SK-N-SH (cell line): ENCODE measurements around the gene P2RY13. TPM values are rescaled to one million over a fixed set of nuclear protein-coding genes. Genes with fewer than 3 reads are reported as not detected.

Source experiments
- CTCF ChIA-PET: fragments of 300-600, 350-600 bp; formaldehyde crosslinking; extraction: SDS; loops from one replicate; lab custom pipeline; 2021; lab: Yijun Ruan, JAX
- POLR2A ChIA-PET: fragments of 350-600 bp; sonication (Branson Sonifier 250); formaldehyde crosslinking; extraction: SDS; loops from one replicate; lab custom pipeline; 2020; ENCODE audit warnings: antibody characterized with exemption, inconsistent platforms; lab: Yijun Ruan, JAX
- DNase-seq: peaks from one replicate; pipeline ENCODE4 v3.0.0; 2012
- H2AFZ ChIP-seq: fragments of 200-600 bp; sonication (generic); 2 replicates; pipeline ENCODE4 v1.8.1; 2016; ENCODE audit warnings: antibody characterized with exemption, mild to moderate bottlenecking, low read depth
- H3F3A ChIP-seq: fragments of 200-600 bp; sonication (generic); replicated peaks from 2 replicates; pipeline ENCODE3; 2016; ENCODE audit warnings: antibody characterized with exemption, mild to moderate bottlenecking; ENCODE audit not compliant: insufficient read depth
- H3K27ac ChIP-seq, 2 experiments: fragments of 200-500 bp in 1 of 2; fragments of 200-600 bp in 1 of 2; sonication (Bioruptor generic) in 1 of 2; sonication (generic), shearing (Covaris generic) in 1 of 2; 2 replicates each; pipeline versions ENCODE4 v1.5.1 to v1.6.1; 2014 to 2016; ENCODE audit warnings: low read depth in 2 of 2, inconsistent platforms in 1 of 2, low read length in 1 of 2, mild to moderate bottlenecking in 1 of 2, mixed read lengths in 1 of 2
- H3K27me3 ChIP-seq: fragments of 200-600 bp; sonication (generic), shearing (Covaris generic); 2 replicates; pipeline ENCODE4 v1.6.1; 2016; ENCODE audit warnings: mixed run types; ENCODE audit not compliant: insufficient read depth
- H3K36me3 ChIP-seq, 2 experiments: fragments of 200-500 bp in 1 of 2; fragments of 200-600 bp in 1 of 2; sonication (Bioruptor generic) in 1 of 2; sonication (generic) in 1 of 2; replicated peaks in 1 of 2; 2 replicates each; pipeline versions ENCODE3 to v1.5.1; 2014 to 2016; ENCODE audit warnings: low read length in 1 of 2, mild to moderate bottlenecking in 1 of 2; ENCODE audit not compliant: insufficient read depth in 2 of 2, control insufficient read depth in 1 of 2
- H3K4me1 ChIP-seq, 2 experiments: fragments of 200-500 bp in 1 of 2; fragments of 200-600 bp in 1 of 2; sonication (Bioruptor generic) in 1 of 2; sonication (generic), shearing (Covaris generic) in 1 of 2; 2 replicates each; pipeline versions ENCODE4 v1.5.1 to v1.6.1; 2014 to 2016; ENCODE audit warnings: low read depth in 1 of 2, low read length in 1 of 2, mixed run types in 1 of 2; ENCODE audit not compliant: insufficient read depth in 2 of 2, control insufficient read depth in 1 of 2
- H3K4me2 ChIP-seq: fragments of 200-600 bp; sonication (generic), shearing (Covaris generic); 2 replicates; pipeline ENCODE4 v1.6.1; 2017; ENCODE audit warnings: mixed run types
- H3K4me3 ChIP-seq, 2 experiments: fragments of 200-500 bp in 1 of 2; fragments of 200-600 bp in 1 of 2; sonication (Bioruptor generic) in 1 of 2; sonication (generic), shearing (Covaris generic) in 1 of 2; 2 replicates each; pipeline versions ENCODE4 v1.5.1 to v1.8.1; 2014 to 2016; ENCODE audit warnings: low read depth in 2 of 2, inconsistent platforms in 1 of 2, low read length in 1 of 2, mild to moderate bottlenecking in 1 of 2, mixed read lengths in 1 of 2, moderate library complexity in 1 of 2
- H3K79me2 ChIP-seq: fragments of 200-600 bp; sonication (generic); 2 replicates; pipeline ENCODE4 v1.8.1; 2017; ENCODE audit warnings: mild to moderate bottlenecking; ENCODE audit not compliant: insufficient read depth
- H3K9ac ChIP-seq: fragments of 200-600 bp; sonication (generic); 2 replicates; pipeline ENCODE4 v1.6.1; 2017; ENCODE audit warnings: mixed run types
- H3K9me2 ChIP-seq: fragments of 200-600 bp; sonication (generic); 2 replicates; pipeline ENCODE4 v1.6.1; 2017; ENCODE audit warnings: mixed run types
- H3K9me3 ChIP-seq: fragments of 200-600 bp; sonication (generic); 2 replicates; pipeline ENCODE4 v1.6.1; 2017; ENCODE audit warnings: mixed run types, mild to moderate bottlenecking, moderate library complexity
- H4K20me1 ChIP-seq: fragments of 200-600 bp; sonication (generic); 2 replicates; pipeline ENCODE4 v1.6.1; 2017; ENCODE audit warnings: mild to moderate bottlenecking, mixed run types; ENCODE audit not compliant: insufficient read depth
- EP300 ChIP-seq, 2 experiments: IDR thresholded peaks; 2 replicates each; pipeline versions ENCODE4 v1.4.0 to v1.6.1; 2012; ENCODE audit warnings: borderline replicate concordance in 1 of 2, low read depth in 1 of 2, low read length in 1 of 2
- FOSL2 ChIP-seq: IDR thresholded peaks from 2 replicates; pipeline ENCODE4 v1.4.0; 2012; ENCODE audit warnings: low read depth, mild to moderate bottlenecking, moderate library complexity, borderline replicate concordance
- GABPA ChIP-seq: IDR thresholded peaks from 2 replicates; pipeline ENCODE4 v1.4.0; 2012; ENCODE audit warnings: low read depth, mild to moderate bottlenecking
- JUND ChIP-seq: IDR thresholded peaks from 2 replicates; pipeline ENCODE4 v1.4.0; 2012
- PBX3 ChIP-seq: IDR thresholded peaks from 2 replicates; pipeline ENCODE4; 2012
- POLR2AphosphoS5 ChIP-seq: IDR thresholded peaks from 2 replicates; pipeline ENCODE4 v1.6.1; 2012; ENCODE audit warnings: low read depth, low read length
- RXRA ChIP-seq: IDR thresholded peaks from 2 replicates; pipeline ENCODE4 v1.4.0; 2012; ENCODE audit warnings: low read depth, mild to moderate bottlenecking, borderline replicate concordance
- SIN3A ChIP-seq: IDR thresholded peaks from 2 replicates; pipeline ENCODE4 v1.6.1; 2012; ENCODE audit warnings: low read depth, mild to moderate bottlenecking, low read length, moderate library complexity, borderline replicate concordance
- TAF1 ChIP-seq: IDR thresholded peaks from 2 replicates; pipeline ENCODE4 v1.6.1; 2012; ENCODE audit warnings: low read depth, mild to moderate bottlenecking, low read length, moderate library complexity, borderline replicate concordance
- TCF12 ChIP-seq: IDR thresholded peaks from 2 replicates; pipeline ENCODE4 v1.4.0; 2012
- TEAD4 ChIP-seq: IDR thresholded peaks from 2 replicates; pipeline ENCODE4 v1.4.0; 2012; ENCODE audit warnings: mild to moderate bottlenecking, borderline replicate concordance; ENCODE audit not compliant: insufficient read depth
- USF2 ChIP-seq: fragments of 150-350 bp; IDR thresholded peaks from 2 replicates; pipeline ENCODE4 v1.6.1; 2017; ENCODE audit warnings: antibody characterized with exemption, low read length, low read depth, borderline replicate concordance
- ZBTB33 ChIP-seq: IDR thresholded peaks from 2 replicates; pipeline ENCODE4 v1.4.0; 2012; ENCODE audit warnings: low read depth, borderline replicate concordance
- WGBS: methylation state at CpG from one replicate; pipeline ENCODE4 v1.1.6; 2017; ENCODE audit warnings: low lambda C conversion rate; 5-methylcytosine and 5-hydroxymethylcytosine counted together
- polyA plus RNA-seq, 3 experiments: library from polyadenylated mRNA; depleted of rRNA; stranded (reverse); fragments of >200 nt; gene quantifications; 2 replicates each; pipeline ENCODE4 v1.2.3, GENCODE V29; 2012

P2RY13 gene
- polyA plus RNA-seq, 1 of the 3 experiments (the other 2 are of a cell fraction) = not detected

GRCh38 chr3:151318991-151319390 lies 10.4 kb downstream of the P2RY13 start:
- no peaks in the 10 kb centered on the region; the same call in 1 of the 2 replicates for H3K27me3 ChIP-seq
- no peaks in the 10 kb centered on the region for H3K79me2 ChIP-seq
- DNase-seq = no peak
- TF ChIP-seq USF2 = no peak
- WGBS = 84% methylated on average over 7 of the region's 7 CpGs
- peak overlapping the region; percentile 43 to 57; a peak in 3 of 4 replicates for H3K27ac ChIP-seq
- no peaks in the 10 kb centered on the region for H3K9me2 ChIP-seq
- no peak overlapping the region for H3K4me3 ChIP-seq
- H4K20me1 ChIP-seq = no peaks in the 10 kb centered on the region
- no peaks in the 10 kb centered on the region for H3F3A ChIP-seq
- H3K9me3 ChIP-seq = no peaks in the 10 kb centered on the region; the same call in 1 of the 2 replicates
- no peak overlapping the region for H2AFZ ChIP-seq
- ChIA-PET POLR2A (no interaction called here), CTCF (interaction anchor here (1.3 kb wide), 1 partner anchor 14 kb away, joined by 4 read pairs; no protein-coding TSS in a partner anchor)
- H3K4me1 ChIP-seq = peaks cover 0 to 27% of the 10 kb centered on the region in 2 experiments; a peak in 3 of 4 replicates
- H3K9ac ChIP-seq = no peak overlapping the region; the same call in 1 of the 2 replicates
- H3K36me3 ChIP-seq = no peaks in the 10 kb centered on the region
- H3K4me2 ChIP-seq = no peak overlapping the region

- no peaks in the 10 kb centered on the region for H3F3A ChIP-seq
- ChIA-PET CTCF (interaction anchor here (1.3 kb wide), 1 partner anchor 13 kb away, joined by 4 read pairs; no protein-coding TSS in a partner anchor), POLR2A (no interaction called here)
- no peaks in the 10 kb centered on the region for H3K79me2 ChIP-seq
- H3K9me2 ChIP-seq = no peaks in the 10 kb centered on the region
- H3K36me3 ChIP-seq = no peaks in the 10 kb centered on the region
- TF ChIP-seq POLR2AphosphoS5 (no peak), EP300 (IDR thresholded peaks at IDR 0.05; ENCODE audit: borderline replicate concordance in 1 of 2, low read depth in 1 of 2, low read length in 1 of 2) (peak in 1 of 2 experiments; percentile 49; a peak in 1 of 4 replicates), GABPA (no peak), PBX3 (peak; percentile 86), FOSL2 (peak; percentile 50; the same call in 1 of the 2 replicates), JUND (peak; percentile 86), TEAD4 (0 out of 2 replicates have a peak, but pooled peaks have one; percentile 34), SIN3A (no peak), RXRA (peak; percentile 87; the same call in 1 of the 2 replicates), TCF12 (peak; percentile 64), TAF1 (no peak), ZBTB33 (no peak)
- H3K4me1 ChIP-seq = peaks cover 0 to 27% of the 10 kb centered on the region in 2 experiments; a peak in 3 of 4 replicates
- no peak for DNase-seq
- no peak overlapping the region for H3K4me3 ChIP-seq
- H3K27me3 ChIP-seq = no peaks in the 10 kb centered on the region; the same call in 1 of the 2 replicates
- H3K9ac ChIP-seq = no peak overlapping the region
- H3K27ac ChIP-seq = peak overlapping the region; percentile 6 to 57; a peak in 3 of 4 replicates
- no peak overlapping the region for H3K4me2 ChIP-seq
- H3K9me3 ChIP-seq = no peaks in the 10 kb centered on the region; the same call in 1 of the 2 replicates
- no peaks in the 10 kb centered on the region for H4K20me1 ChIP-seq
- H2AFZ ChIP-seq = no peak overlapping the region
Observed at GRCh38 chr3:151318313-151318712, 11.0 kb downstream of the P2RY13 start.
